Tibial artery (tissue), 4 donors: ENCODE measurements around the gene OTOG.

Experiments used
- DNase-seq, 2 donors: peaks; one replicate each; pipeline ENCODE4 v3.0.0-alpha.2; 2019
- H3K27ac ChIP-seq, 2 donors: fragments of 200-600 bp; sonication (generic) in 1 of 2; 1 replicate in 1 of 2; 2 replicates in 1 of 2; pipeline ENCODE4 v1.5.1; 2018 to 2019; ENCODE audit warnings: mild to moderate bottlenecking in 1 of 2
- H3K27me3 ChIP-seq, 2 donors: fragments of 200-600 bp; sonication (generic) in 1 of 2; one replicate each; pipeline versions ENCODE4 v1.5.1 to v1.6.0; 2016 to 2019
- H3K36me3 ChIP-seq, 3 donors: fragments of 200-600 bp; sonication (generic) in 2 of 3; one replicate each; pipeline ENCODE4 v1.5.1; 2016 to 2019; ENCODE audit warnings: mild to moderate bottlenecking in 2 of 3
- H3K4me1 ChIP-seq, 4 donors: fragments of 200-600 bp; sonication (generic) in 2 of 4; 1 replicate in 3 of 4; 2 replicates in 1 of 4; pipeline ENCODE4 v1.5.1; 2016 to 2019
- H3K4me3 ChIP-seq, 2 donors: fragments of 200-600 bp; sonication (generic) in 1 of 2; 1 replicate in 1 of 2; 2 replicates in 1 of 2; pipeline ENCODE4 v1.5.1; 2018 to 2019; ENCODE audit warnings: mild to moderate bottlenecking in 2 of 2
- H3K9me3 ChIP-seq, 3 donors: fragments of 200-600 bp; sonication (generic) in 1 of 3; one replicate each; pipeline ENCODE4 v1.5.1; 2016 to 2019
- CTCF ChIP-seq, 2 experiments: fragments of 200-600 bp in 1 of 2; fragments of 450-650 bp in 1 of 2; IDR thresholded peaks; one replicate each; pipeline ENCODE4 v1.5.1; 2017 to 2019; ENCODE audit warnings: antibody characterized with exemption in 2 of 2, mild to moderate bottlenecking in 1 of 2, moderate library complexity in 1 of 2
- intact Hi-C: fragments of 100-400 bp; cut with DNase I; formaldehyde crosslinking; loops from one replicate; pipeline ENCODE4 v1.15.0; 2023; ENCODE audit warnings: low total_unique reads

OTOG gene

GRCh38 chr11:17588166-17588565 is 41.1 kb downstream of the OTOG start:
- Histone ChIP-seq H3K4me3 (no peak overlapping the region), H3K4me1 (no peaks in the 10 kb centered on the region), H3K27ac (no peak overlapping the region), H3K9me3 (no peaks in the 10 kb centered on the region), H3K36me3 (no peaks in the 10 kb centered on the region), H3K27me3 (peaks cover 0 to 6% of the 10 kb centered on the region in 2 donors)
- intact Hi-C loops, result no loop called here
- no peak for TF ChIP-seq CTCF (IDR thresholded peaks at IDR 0.05)
- DNase-seq, result no peak

GRCh38 chr11:17588721-17589120 is 41.7 kb downstream of the OTOG start:
- Histone ChIP-seq H3K9me3 (no peaks in the 10 kb centered on the region), H3K36me3 (no peaks in the 10 kb centered on the region), H3K27me3 (peaks cover 0 to 10% of the 10 kb centered on the region in 2 donors), H3K27ac (no peak overlapping the region), H3K4me1 (no peaks in the 10 kb centered on the region), H3K4me3 (no peak overlapping the region)
- intact Hi-C loops, result no loop called here
- no peak for TF ChIP-seq CTCF (IDR thresholded peaks at IDR 0.05)
- no peak for DNase-seq

- H3K4me1 ChIP-seq, result no peaks in the 10 kb centered on the region
- no peak for DNase-seq
- no peak overlapping the region for H3K27ac ChIP-seq
- TF ChIP-seq CTCF (IDR thresholded peaks at IDR 0.05), result no peak
- intact Hi-C loops, result no loop called here
- peaks cover 0 to 14% of the 10 kb centered on the region in 2 donors for H3K27me3 ChIP-seq
- peaks cover 0 to 6% (median 0%) of the 10 kb centered on the region in 3 donors for H3K9me3 ChIP-seq
- H3K4me3 ChIP-seq, result no peak overlapping the region
- H3K36me3 ChIP-seq, result no peaks in the 10 kb centered on the region
Measured at GRCh38 chr11:17590463-17590862, 43.4 kb downstream of the OTOG start.

- Histone ChIP-seq H3K4me3 (no peak overlapping the region), H3K27ac (no peak overlapping the region), H3K9me3 (peaks cover 0 to 7% (median 0%) of the 10 kb centered on the region in 3 donors), H3K36me3 (no peaks in the 10 kb centered on the region), H3K27me3 (peaks cover 0 to 14% of the 10 kb centered on the region in 2 donors), H3K4me1 (no peaks in the 10 kb centered on the region)
- intact Hi-C loops, result no loop called here
- no peak for TF ChIP-seq CTCF (IDR thresholded peaks at IDR 0.05)
- DNase-seq, result peak in 1 of 2 donors; percentile 51
Measured at GRCh38 chr11:17591293-17591692, 44.2 kb downstream of the OTOG start.

- no peak overlapping the region for H3K27ac ChIP-seq
- H3K27me3 ChIP-seq, result peaks cover 0 to 14% of the 10 kb centered on the region in 2 donors
- no peaks in the 10 kb centered on the region for H3K36me3 ChIP-seq
- no peak for TF ChIP-seq CTCF (IDR thresholded peaks at IDR 0.05)
- intact Hi-C loops, result no loop called here
- DNase-seq, result peak; percentile 7 to 46
- no peak overlapping the region for H3K4me3 ChIP-seq
- no peaks in the 10 kb centered on the region for H3K4me1 ChIP-seq
- H3K9me3 ChIP-seq, result peaks cover 0 to 7% (median 0%) of the 10 kb centered on the region in 3 donors
Measured at GRCh38 chr11:17593466-17594245, 46.6 kb downstream of the OTOG start.
